ENCODE results near the gene GPR18. TPM values are rescaled to one million over a fixed set of nuclear protein-coding genes. Genes with fewer than 3 reads are reported as not detected.
"Not testable (repeated sequence)": the region's sequence is repeated elsewhere in the genome, so short reads cannot be mapped to it uniquely, and the experiment has no call there.

The GPR18 gene
- total RNA-seq, 8 experiments from 2014 or later = 0.63 to 9.4 (median 1.1) TPM

DNA sequence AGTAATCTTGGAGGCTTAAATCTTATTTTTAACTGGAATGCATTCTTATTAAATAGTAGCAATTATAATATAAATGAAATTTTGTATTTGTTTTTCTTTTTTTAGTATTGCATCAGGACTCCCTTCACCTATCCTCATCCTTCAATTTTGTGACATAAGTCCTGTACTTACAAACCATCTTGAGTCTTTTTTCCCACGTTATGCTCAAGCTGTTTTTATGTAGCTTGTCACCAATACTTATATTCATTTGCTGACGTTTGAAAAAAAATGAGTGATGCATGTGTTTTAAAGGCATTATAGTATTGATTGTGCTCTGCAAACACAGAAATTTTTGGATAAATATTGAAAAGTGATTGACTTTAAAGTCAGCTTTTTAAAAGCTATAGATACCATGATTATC lies 888 bp downstream of the GPR18 start:
- no peak for ATAC-seq (replicated peaks in 6 of 8)
- in situ Hi-C loops (cut with MboI; ENCODE audit: low pct_unique_long_range_greater_than_20kb in 2 of 9, low sequenced_read_pairs in 9 of 9, unreplicated experiment in 9 of 9) = no loop called here
- WGBS, 10 experiments = 60 to 100% (median 94%) methylated on average over 1 to 2 of the region's 2 CpGs
- no peak overlapping the region for H3K27ac ChIP-seq
- peaks cover 3 to 9% of the 10 kb centered on the region in 2 donors for H3K4me1 ChIP-seq (replicated peaks in 1 of 2)
- no peak overlapping the region for H3K4me3 ChIP-seq

- no peak overlapping the region for H3K4me3 ChIP-seq
- in situ Hi-C loops (cut with MboI; ENCODE audit: low pct_unique_long_range_greater_than_20kb in 2 of 9, low sequenced_read_pairs in 9 of 9, unreplicated experiment in 9 of 9) = no loop called here
- H3K4me1 ChIP-seq (replicated peaks in 1 of 2) = peaks cover 3 to 9% of the 10 kb centered on the region in 2 donors
- WGBS, 10 experiments = 54 to 100% (median 93%) methylated on average over 1 to 3 of the region's 3 CpGs
- no peak for ATAC-seq (replicated peaks in 6 of 8)
- no peak overlapping the region for H3K27ac ChIP-seq
These were observed 1.5 kb downstream of the GPR18 start for GRCh38 chr13:99256709-99257108.

DNA sequence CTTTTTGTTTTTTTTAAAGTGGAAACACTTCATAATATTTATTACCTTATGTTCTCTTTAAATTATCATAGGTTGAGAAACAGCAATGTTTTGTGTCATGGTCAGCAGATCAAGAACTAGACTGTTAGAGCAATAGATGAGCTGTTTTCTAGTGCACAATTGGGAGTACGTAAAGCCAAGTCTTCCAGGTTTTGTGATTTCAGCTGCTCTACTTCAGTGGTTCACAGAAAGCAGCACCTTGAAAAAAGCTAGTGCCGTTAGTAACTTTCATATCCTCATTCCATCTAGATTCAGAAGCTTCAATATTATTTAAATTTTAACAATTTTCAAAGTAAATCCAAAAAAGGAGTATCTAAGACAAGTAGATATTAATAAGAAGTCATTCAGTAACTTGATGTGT lies 1.9 kb downstream of the GPR18 start:
- 80 to 100% (median 95%) methylated on average over 1 to 2 of the region's 2 CpGs for WGBS, 10 experiments
- in situ Hi-C loops (cut with MboI; ENCODE audit: low pct_unique_long_range_greater_than_20kb in 2 of 9, low sequenced_read_pairs in 9 of 9, unreplicated experiment in 9 of 9) = no loop called here
- Histone ChIP-seq H3K4me3 (no peak overlapping the region), H3K27ac (no peak overlapping the region), H3K4me1 (replicated peaks in 1 of 2) (peaks cover 3 to 9% of the 10 kb centered on the region in 2 donors)
- no peak for ATAC-seq (replicated peaks in 6 of 8)

- in situ Hi-C loops (cut with MboI; ENCODE audit: low pct_unique_long_range_greater_than_20kb in 2 of 9, low sequenced_read_pairs in 9 of 9, unreplicated experiment in 9 of 9) = no loop called here
- H3K4me1 ChIP-seq (replicated peaks in 1 of 2) = peaks cover 2 to 9% of the 10 kb centered on the region in 2 donors
- no peak overlapping the region for H3K4me3 ChIP-seq
- peak overlapping the region in 1 of 2 donors; percentile 3 for H3K27ac ChIP-seq
- 74 to 100% (median 80%) methylated on average over 1 to 9 of the region's 10 CpGs; no CpG with 5 or more reads in 3 of the 10 experiments for WGBS, 10 experiments
- ATAC-seq (replicated peaks in 6 of 8) = peak in 1 of 8 experiments; percentile 22
These were observed 2.9 kb downstream of the GPR18 start for GRCh38 chr13:99255271-99255670.

DNA sequence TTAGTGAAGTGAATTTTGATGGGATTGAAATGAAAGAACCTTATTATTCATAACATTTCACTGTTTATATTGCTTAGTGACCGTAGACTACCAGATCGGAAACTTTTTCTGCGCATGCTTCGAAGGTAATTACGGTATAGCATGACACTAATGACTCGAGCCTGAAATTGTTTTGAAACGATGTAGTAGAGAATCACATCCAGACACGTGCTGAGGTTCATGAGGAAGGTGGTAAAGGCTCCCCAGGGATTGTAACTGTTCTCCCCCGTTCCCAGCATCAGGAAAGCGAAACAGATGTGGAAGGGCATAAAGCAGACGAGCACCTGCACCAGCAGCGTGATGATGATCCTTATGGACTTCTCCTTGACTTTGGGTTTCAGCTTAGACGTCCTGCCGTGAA lies 3.3 kb downstream of the GPR18 start:
- Histone ChIP-seq H3K27ac (peak overlapping the region in 1 of 2 donors; percentile 3), H3K4me1 (replicated peaks in 1 of 2) (peaks cover 0 to 9% of the 10 kb centered on the region in 2 donors), H3K4me3 (no peak overlapping the region)
- no peak for ATAC-seq (replicated peaks in 6 of 8)
- 40 to 100% (median 96%) methylated on average over 1 to 11 of the region's 14 CpGs; no CpG with 5 or more reads in 1 of the 10 experiments for WGBS, 10 experiments
- in situ Hi-C loops (cut with MboI; ENCODE audit: low pct_unique_long_range_greater_than_20kb in 2 of 9, low sequenced_read_pairs in 9 of 9, unreplicated experiment in 9 of 9) = no loop called here

- in situ Hi-C loops (cut with MboI; ENCODE audit: low pct_unique_long_range_greater_than_20kb in 2 of 9, low sequenced_read_pairs in 9 of 9, unreplicated experiment in 9 of 9) = no loop called here
- WGBS, 10 experiments = 67 to 100% (median 91%) methylated on average over 1 to 4 of the region's 4 CpGs; no CpG with 5 or more reads in 2 of the 10 experiments
- H3K4me3 ChIP-seq = no peak overlapping the region
- peaks cover 0 to 9% of the 10 kb centered on the region in 2 donors for H3K4me1 ChIP-seq (replicated peaks in 1 of 2)
- H3K27ac ChIP-seq = no peak overlapping the region
- no peak for ATAC-seq (replicated peaks in 6 of 8)
These were observed 6.3 kb downstream of the GPR18 start for GRCh38 chr13:99251921-99252320.

GRCh38 chr13:99250982-99251825 lies 7.0 kb downstream of the GPR18 start:
- no peak for ATAC-seq (replicated peaks in 6 of 8)
- Histone ChIP-seq H3K4me3 (no peak overlapping the region), H3K4me1 (replicated peaks in 1 of 2) (peaks cover 0 to 9% of the 10 kb centered on the region in 2 donors), H3K27ac (no peak overlapping the region)
- WGBS, 10 experiments = 83 to 100% (median 100%) methylated on average over 1 to 5 of the region's 5 CpGs; no CpG with 5 or more reads in 1 of the 10 experiments
- in situ Hi-C loops (cut with MboI; ENCODE audit: low pct_unique_long_range_greater_than_20kb in 2 of 9, low sequenced_read_pairs in 9 of 9, unreplicated experiment in 9 of 9) = no loop called here

DNA sequence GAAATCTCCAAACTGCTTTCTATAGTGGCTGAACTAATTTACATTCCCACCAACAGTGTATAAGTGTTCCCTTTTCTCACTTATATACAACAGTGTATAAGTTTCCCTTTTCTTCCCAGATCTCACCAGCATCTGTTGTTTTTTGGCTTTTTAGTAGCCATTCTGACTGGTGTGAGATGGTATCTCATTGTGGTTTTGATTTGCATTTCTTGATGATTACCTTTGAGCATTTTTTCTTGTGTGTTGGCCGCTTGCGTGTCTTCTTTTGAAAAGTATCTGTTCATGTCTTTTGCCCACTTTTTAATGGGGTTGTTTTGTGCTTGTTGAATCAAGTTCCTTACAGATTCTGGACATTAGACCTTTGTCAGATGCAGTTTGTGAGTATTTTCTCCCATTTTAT lies 8.6 kb downstream of the GPR18 start:
- WGBS, 10 experiments = 86 to 100% (median 100%) methylated on average over 2 of the region's 2 CpGs; no CpG with 5 or more reads in 1 of the 10 experiments
- in situ Hi-C loops (cut with MboI; ENCODE audit: low pct_unique_long_range_greater_than_20kb in 2 of 9, low sequenced_read_pairs in 9 of 9, unreplicated experiment in 9 of 9); H3K4me3 ChIP-seq; ATAC-seq (replicated peaks in 6 of 8); H3K4me1 ChIP-seq (replicated peaks in 1 of 2); H3K27ac ChIP-seq: not testable (repeated sequence)

DNA sequence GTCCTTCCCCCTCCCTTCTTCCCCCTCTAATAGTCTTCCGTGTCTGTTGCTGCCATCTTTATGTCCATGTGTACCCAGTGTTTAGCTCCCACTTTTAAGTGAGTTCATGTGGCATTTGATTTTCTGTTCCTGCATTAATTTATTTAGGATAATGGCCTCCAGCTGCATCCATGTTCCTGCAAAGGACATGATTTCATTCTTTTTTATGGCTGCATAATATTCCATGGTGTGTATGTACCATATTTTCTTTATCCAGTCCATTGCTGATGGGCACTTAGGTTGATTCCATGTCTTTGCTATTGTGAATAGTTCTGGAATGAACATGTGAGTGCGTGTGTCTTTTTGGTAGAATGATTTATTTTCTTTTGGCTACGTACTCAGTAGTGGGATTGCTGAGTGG lies 9.0 kb downstream of the GPR18 start:
- H3K27ac ChIP-seq; H3K4me3 ChIP-seq; ATAC-seq (replicated peaks in 6 of 8); in situ Hi-C loops (cut with MboI; ENCODE audit: low pct_unique_long_range_greater_than_20kb in 2 of 9, low sequenced_read_pairs in 9 of 9, unreplicated experiment in 9 of 9); H3K4me1 ChIP-seq (replicated peaks in 1 of 2): not testable (repeated sequence)
- WGBS, 10 experiments = 0 to 100% (median 95%) methylated on average over 1 to 3 of the region's 3 CpGs; no CpG with 5 or more reads in 1 of the 10 experiments

- peak in 1 of 8 experiments; percentile 72 for ATAC-seq (replicated peaks in 6 of 8)
These were observed 12.1 kb downstream of the GPR18 start for GRCh38 chr13:99246100-99246499.

DNA sequence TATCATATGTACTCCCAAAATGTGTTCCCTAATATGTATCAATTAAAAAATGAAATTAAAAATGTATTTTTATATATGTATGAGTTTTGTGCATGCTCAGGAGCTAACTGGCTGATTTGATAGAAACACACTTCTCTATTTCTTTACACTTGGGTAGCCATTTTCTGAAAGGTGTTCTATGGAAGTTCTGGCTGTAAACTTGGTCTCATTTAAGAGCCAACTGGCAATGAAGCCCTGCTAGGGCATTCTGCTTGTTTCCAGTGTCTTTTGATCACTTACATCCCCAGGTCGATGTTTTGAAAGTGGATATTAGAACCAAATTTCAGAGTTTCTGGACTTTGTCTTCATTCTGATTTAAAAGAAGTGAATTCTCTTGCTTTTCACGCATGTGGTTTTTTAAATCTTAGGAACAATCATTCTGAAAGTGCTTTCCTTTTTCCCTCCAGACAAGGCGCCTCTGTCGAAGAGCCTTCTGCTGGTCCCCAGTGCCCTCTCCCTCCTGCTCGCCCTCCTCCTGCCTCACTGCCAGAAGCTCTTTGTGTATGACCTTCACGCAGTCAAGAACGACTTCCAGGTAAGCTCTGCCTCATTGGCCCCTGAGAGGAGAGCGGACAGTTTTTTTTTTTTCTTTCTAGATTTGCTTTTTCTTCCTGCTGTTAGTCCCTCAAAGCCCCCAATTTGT lies 20.1 kb downstream of the GPR18 start:
- Histone ChIP-seq H3K4me1 (replicated peaks in 1 of 2) (no peaks in the 10 kb centered on the region), H3K4me3 (no peak overlapping the region), H3K27ac (no peak overlapping the region)
- 80 to 100% (median 98%) methylated on average over 2 to 8 of the region's 8 CpGs for WGBS, 10 experiments
- in situ Hi-C loops (cut with MboI; ENCODE audit: low pct_unique_long_range_greater_than_20kb in 2 of 9, low sequenced_read_pairs in 9 of 9, unreplicated experiment in 9 of 9) = no loop called here
- ATAC-seq (replicated peaks in 6 of 8) = no peak

More at GRCh38 chr13:99246100-99246499, 12.1 kb downstream of the GPR18 start:
- 22 to 100% (median 100%) methylated on average over 1 of the region's 1 CpG; no CpG with 5 or more reads in 1 of the 10 experiments for WGBS, 10 experiments
- H3K27ac ChIP-seq = no peak overlapping the region
- no peaks in the 10 kb centered on the region for H3K4me1 ChIP-seq (replicated peaks in 1 of 2)
- no peak overlapping the region for H3K4me3 ChIP-seq
- in situ Hi-C loops (cut with MboI; ENCODE audit: low pct_unique_long_range_greater_than_20kb in 2 of 9, low sequenced_read_pairs in 9 of 9, unreplicated experiment in 9 of 9) = no loop called here

DNA sequence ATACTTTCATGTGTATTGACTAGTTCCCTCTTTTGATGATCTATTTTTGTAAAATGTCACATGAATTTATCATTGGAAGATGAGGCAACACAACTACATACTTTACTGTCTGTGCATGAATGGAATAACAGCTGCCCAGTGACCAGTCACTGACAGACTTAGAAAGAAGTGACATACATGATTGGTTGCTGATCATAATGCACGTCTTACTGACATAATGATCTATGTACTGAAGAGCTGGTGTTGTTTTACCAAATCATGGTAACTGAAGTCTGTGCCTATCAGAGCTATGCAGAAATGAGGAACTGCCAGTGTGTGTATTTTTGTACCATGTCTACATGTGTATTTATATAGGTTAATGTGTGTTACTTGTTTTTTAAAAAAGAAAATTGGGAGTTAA lies 26.5 kb downstream of the GPR18 start:
- Histone ChIP-seq H3K27ac (no peak overlapping the region), H3K4me3 (no peak overlapping the region), H3K4me1 (replicated peaks in 1 of 2) (peaks cover 0 to 3% of the 10 kb centered on the region in 2 donors)
- no peak for ATAC-seq (replicated peaks in 6 of 8)
- in situ Hi-C loops (cut with MboI; ENCODE audit: low pct_unique_long_range_greater_than_20kb in 2 of 9, low sequenced_read_pairs in 9 of 9, unreplicated experiment in 9 of 9) = no loop called here
- 67 to 100% (median 83%) methylated on average over 1 of the region's 1 CpG; no CpG with 5 or more reads in 5 of the 10 experiments for WGBS, 10 experiments

- ATAC-seq (replicated peaks in 6 of 8) = no peak
- peaks cover 0 to 3% of the 10 kb centered on the region in 2 donors for H3K4me1 ChIP-seq (replicated peaks in 1 of 2)
- WGBS, 10 experiments = 80 to 100% (median 85%) methylated on average over 1 to 3 of the region's 3 CpGs; no CpG with 5 or more reads in 6 of the 10 experiments
- no peak overlapping the region for H3K4me3 ChIP-seq
- H3K27ac ChIP-seq = no peak overlapping the region
- in situ Hi-C loops (cut with MboI; ENCODE audit: low pct_unique_long_range_greater_than_20kb in 2 of 9, low sequenced_read_pairs in 9 of 9, unreplicated experiment in 9 of 9) = no loop called here
These were observed 27.2 kb downstream of the GPR18 start for GRCh38 chr13:99230991-99231390.
